H1 (cell line): ENCODE results near the gene FIBIN. TPM values are rescaled to one million over a fixed set of nuclear protein-coding genes. Genes with fewer than 3 reads are reported as not detected.

Experiments used
- CTCF ChIA-PET: fragments of 300-600 bp; sonication (Branson Sonifier 250); formaldehyde crosslinking; loops from one replicate; lab custom pipeline; 2021; ENCODE audit not compliant: partially characterized antibody; lab: Charles Lee
- POLR2A ChIA-PET: fragments of 300-600 bp; sonication (Branson Sonifier 250); formaldehyde crosslinking; loops from one replicate; lab custom pipeline; 2021; ENCODE audit warnings: inconsistent platforms; ENCODE audit not compliant: partially characterized antibody; lab: Charles Lee
- DNase-seq, 2 experiments: peaks; one replicate each; pipeline versions ENCODE4 v3.0.0 to v3.0.0-alpha.2; 2010 to 2022; ENCODE audit warnings: low spot score in 2 of 2, low read depth in 1 of 2, mixed read lengths in 1 of 2
- FAIRE-seq: peaks from 2 replicates; lab custom pipeline; 2011; peaks lifted over from hg19 to GRCh38; lab: Jason Lieb, UNC
- H2AFZ ChIP-seq: 2 replicates; pipeline ENCODE4 v1.8.1; 2012; ENCODE audit warnings: low read length, inconsistent platforms
- H2AK5ac ChIP-seq: 2 replicates; pipeline ENCODE4 v1.6.1; 2013; ENCODE audit warnings: low read depth, low read length
- H2BK120ac ChIP-seq: replicated peaks from 2 replicates; pipeline ENCODE3; 2013; ENCODE audit warnings: low read depth, low read length, inconsistent platforms
- H2BK12ac ChIP-seq: 2 replicates; pipeline ENCODE4 v1.6.1; 2013; ENCODE audit warnings: low read depth, low read length
- H2BK15ac ChIP-seq: 2 replicates; pipeline ENCODE4 v1.6.1; 2013; ENCODE audit warnings: low read length
- H2BK20ac ChIP-seq: 2 replicates; pipeline ENCODE4 v1.6.1; 2013; ENCODE audit warnings: low read length
- H2BK5ac ChIP-seq: 2 replicates; pipeline ENCODE4 v1.6.1; 2013; ENCODE audit warnings: low read depth, low read length
- H3K14ac ChIP-seq: 2 replicates; pipeline ENCODE4 v1.6.1; 2013; ENCODE audit warnings: inconsistent platforms; ENCODE audit not compliant: insufficient read length
- H3K18ac ChIP-seq: 2 replicates; pipeline ENCODE4 v1.6.1; 2013; ENCODE audit warnings: low read length; ENCODE audit errors: extremely low read depth
- H3K23ac ChIP-seq: 2 replicates; pipeline ENCODE4 v1.6.1; 2013; ENCODE audit warnings: inconsistent platforms; ENCODE audit not compliant: insufficient read length
- H3K23me2 ChIP-seq: 2 replicates; pipeline ENCODE4 v1.6.1; 2013; ENCODE audit warnings: low read depth, low read length
- H3K27ac ChIP-seq: 2 replicates; pipeline ENCODE4 v1.6.1; 2011; ENCODE audit warnings: low read depth, low read length, inconsistent platforms
- H3K27me3 ChIP-seq, 4 experiments: replicated peaks in 1 of 4; 1 replicate in 1 of 4; 2 replicates in 3 of 4; pipeline versions ENCODE4 v1.6.1 to v1.8.1; 2011 to 2013; ENCODE audit warnings: low read length in 3 of 4, mild to moderate bottlenecking in 3 of 4, inconsistent platforms in 2 of 4, mixed read lengths in 2 of 4, moderate library complexity in 1 of 4; ENCODE audit not compliant: control insufficient read depth in 3 of 4, insufficient read depth in 3 of 4; ENCODE audit errors: extremely low read depth in 1 of 4
- H3K36me3 ChIP-seq, 4 experiments: 2 replicates each; pipeline versions ENCODE4 v1.6.1 to v1.8.1; 2011 to 2013; ENCODE audit warnings: mild to moderate bottlenecking in 4 of 4, low read length in 3 of 4, moderate library complexity in 2 of 4, control low read depth in 1 of 4, inconsistent platforms in 1 of 4; ENCODE audit not compliant: insufficient read depth in 4 of 4, control insufficient read depth in 2 of 4
- H3K4ac ChIP-seq: replicated peaks from 2 replicates; pipeline ENCODE3; 2013; ENCODE audit warnings: low read length, low read depth, mixed read lengths, inconsistent platforms; ENCODE audit not compliant: insufficient read length
- H3K4me1 ChIP-seq, 4 experiments: replicated peaks in 1 of 4; 1 replicate in 1 of 4; 2 replicates in 3 of 4; pipeline versions ENCODE4 v1.6.1 to v1.8.1; 2011 to 2013; ENCODE audit warnings: low read length in 3 of 4, inconsistent platforms in 2 of 4, mixed read lengths in 1 of 4; ENCODE audit not compliant: insufficient read depth in 4 of 4, control insufficient read depth in 3 of 4
- H3K4me2 ChIP-seq, 2 experiments: 2 replicates each; pipeline versions ENCODE4 v1.6.1 to v1.8.1; 2011 to 2013; ENCODE audit warnings: low read depth in 2 of 2, low read length in 2 of 2, control low read depth in 1 of 2, inconsistent platforms in 1 of 2, mild to moderate bottlenecking in 1 of 2; ENCODE audit not compliant: insufficient read depth in 1 of 2
- H3K4me3 ChIP-seq, 4 experiments: fragments of 200-600, 300-600 bp in 1 of 4; sonication (generic), shearing (Covaris generic), sonication (Bioruptor Twin) in 1 of 4; 2 replicates each; pipeline versions ENCODE4 v1.5.1 to v1.8.1; 2011 to 2016; ENCODE audit warnings: low read length in 4 of 4, low read depth in 3 of 4, control low read depth in 2 of 4, inconsistent platforms in 2 of 4, mild to moderate bottlenecking in 2 of 4, mixed read lengths in 1 of 4, moderate library complexity in 1 of 4; ENCODE audit not compliant: insufficient read depth in 2 of 4; ENCODE audit errors: extremely low read depth in 1 of 4
- H3K56ac ChIP-seq: replicated peaks from 2 replicates; pipeline ENCODE3; 2013; ENCODE audit warnings: low read depth, mild to moderate bottlenecking, mixed read lengths, low read length, inconsistent platforms; ENCODE audit not compliant: insufficient read length
- H3K79me1 ChIP-seq: 2 replicates; pipeline ENCODE4 v1.6.1; 2013; ENCODE audit warnings: low read depth, low read length, control low read depth
- H3K79me2 ChIP-seq, 2 experiments: 2 replicates each; pipeline versions ENCODE4 v1.6.1 to v1.8.1; 2012 to 2013; ENCODE audit warnings: low read length in 2 of 2, mild to moderate bottlenecking in 2 of 2, inconsistent platforms in 1 of 2; ENCODE audit not compliant: insufficient read depth in 2 of 2, control insufficient read depth in 1 of 2
- H3K9ac ChIP-seq, 4 experiments: replicated peaks in 1 of 4; 1 replicate in 1 of 4; 2 replicates in 3 of 4; pipeline versions ENCODE4 v1.6.1 to v1.8.1; 2011 to 2013; ENCODE audit warnings: low read depth in 3 of 4, low read length in 3 of 4, control low read depth in 2 of 4, mild to moderate bottlenecking in 2 of 4, moderate library complexity in 2 of 4, inconsistent platforms in 1 of 4; ENCODE audit errors: extremely low read depth in 1 of 4
- H3K9me3 ChIP-seq, 2 experiments: 2 replicates each; pipeline versions ENCODE4 v1.6.1 to v1.8.1; 2012 to 2013; ENCODE audit warnings: mild to moderate bottlenecking in 2 of 2, moderate library complexity in 2 of 2, control low read depth in 1 of 2, inconsistent platforms in 1 of 2, low read depth in 1 of 2, low read length in 1 of 2, mixed read lengths in 1 of 2; ENCODE audit not compliant: insufficient read depth in 2 of 2
- H4K20me1 ChIP-seq, 2 experiments: replicated peaks in 1 of 2; 2 replicates each; pipeline versions ENCODE3 to v1.8.1; 2011 to 2013; ENCODE audit warnings: inconsistent platforms in 2 of 2, low read length in 2 of 2, mild to moderate bottlenecking in 1 of 2; ENCODE audit not compliant: insufficient read depth in 2 of 2, control insufficient read depth in 1 of 2
- H4K5ac ChIP-seq: 2 replicates; pipeline ENCODE4 v1.6.1; 2013; ENCODE audit warnings: low read length, low read depth, mixed read lengths, inconsistent platforms; ENCODE audit not compliant: insufficient read length
- H4K8ac ChIP-seq: 2 replicates; pipeline ENCODE4 v1.8.0; 2013; ENCODE audit warnings: mild to moderate bottlenecking, moderate library complexity, low read length, inconsistent platforms; ENCODE audit not compliant: insufficient read depth; ENCODE audit errors: extremely low read depth
- H4K91ac ChIP-seq: replicated peaks from 2 replicates; pipeline ENCODE3; 2013; ENCODE audit warnings: low read length, mixed read lengths, inconsistent platforms; ENCODE audit not compliant: insufficient read length
- E2F6 ChIP-seq: IDR thresholded peaks from 2 replicates; pipeline ENCODE4 v1.6.1; 2012; ENCODE audit warnings: inconsistent platforms
- GTF2F1 ChIP-seq: IDR thresholded peaks from 2 replicates; pipeline ENCODE4 v1.6.1; 2012; ENCODE audit warnings: low read depth, low read length, improper control_type of control experiment, borderline replicate concordance
- KDM1A ChIP-seq: fragments of 200-600, 300-600 bp; sonication (generic); IDR thresholded peaks from 2 replicates; pipeline ENCODE4 v1.7.1; 2016; ENCODE audit warnings: mild to moderate bottlenecking, low read length, borderline replicate concordance
- POLR2AphosphoS5 ChIP-seq: IDR thresholded peaks from 2 replicates; pipeline ENCODE4 v1.6.1; 2011; ENCODE audit warnings: low read depth, low read length
- POU5F1 ChIP-seq: IDR thresholded peaks from 2 replicates; pipeline ENCODE4 v1.6.1; 2011; ENCODE audit warnings: low read depth, mild to moderate bottlenecking, low read length, moderate library complexity
- RXRA ChIP-seq: IDR thresholded peaks from 2 replicates; pipeline ENCODE4 v1.6.1; 2011; ENCODE audit warnings: low read depth, mild to moderate bottlenecking, low read length, moderate library complexity; ENCODE audit not compliant: insufficient read depth
- SIN3A ChIP-seq, 2 experiments: IDR thresholded peaks in 1 of 2; conservative IDR thresholded peaks in 1 of 2; 2 replicates each; pipeline ENCODE4 v1.6.1; 2011 to 2012; ENCODE audit warnings: low read length in 2 of 2, improper control_type of control experiment in 1 of 2, low read depth in 1 of 2, mild to moderate bottlenecking in 1 of 2
- SP1 ChIP-seq: IDR thresholded peaks from 2 replicates; pipeline ENCODE4 v1.6.1; 2011; ENCODE audit warnings: low read depth, low read length
- SRF ChIP-seq: IDR thresholded peaks from 2 replicates; pipeline ENCODE4 v1.6.1; 2011; ENCODE audit warnings: mild to moderate bottlenecking, low read depth, low read length, moderate library complexity
- TAF1 ChIP-seq: IDR thresholded peaks from 2 replicates; pipeline ENCODE4 v1.6.1; 2011; ENCODE audit warnings: mild to moderate bottlenecking, low read depth, low read length
- TCF12 ChIP-seq: IDR thresholded peaks from 2 replicates; pipeline ENCODE4 v1.6.1; 2011; ENCODE audit warnings: low read depth, mild to moderate bottlenecking, low read length
- TEAD4 ChIP-seq: IDR thresholded peaks from 2 replicates; pipeline ENCODE4 v1.6.1; 2012; ENCODE audit warnings: low read depth, low read length, inconsistent platforms, mixed read lengths
- WGBS, 2 experiments: shearing (Covaris generic) in 1 of 2; methylation state at CpG; one replicate each; pipeline versions ENCODE4 v1.1.6 to v1.1.7; 2013 to 2015; ENCODE audit warnings: low lambda C conversion rate in 2 of 2, mixed read lengths in 2 of 2, inconsistent platforms in 1 of 2, low coverage in 1 of 2, missing lambda C conversion rate in 1 of 2; ENCODE audit not compliant: insufficient replicate concordance in 2 of 2, insufficient coverage in 1 of 2, insufficient read length in 1 of 2; ENCODE audit errors: extremely low coverage in 1 of 2, missing lambda C conversion rate in 1 of 2; 5-methylcytosine and 5-hydroxymethylcytosine counted together
- polyA plus RNA-seq, 7 experiments: library from polyadenylated mRNA; depleted of rRNA in 3 of 7; stranded (reverse) in 5 of 7; unstranded in 2 of 7; fragments of >200 nt in 5 of 7; fragments of 200-250 nt in 2 of 7; gene quantifications; 1 replicate in 5 of 7; 2 replicates in 1 of 7; 4 replicates in 1 of 7; pipeline versions ENCODE4 v1.2.1 to v1.2.3, GENCODE V29; 2011 to 2013; ENCODE audit warnings: missing spikeins in 2 of 7, mixed read lengths in 2 of 7
- total RNA-seq: library from RNA; stranded (reverse); fragmentation: NEBNext Ultra II Directional; extraction: Animal tissue kit (Norgen Biotek cat#: 25700); gene quantifications from 2 replicates; pipeline ENCODE4 v1.2.1, GENCODE V29; 2021
- TF ChIP-seq, protein P1 (sequence below): IDR thresholded peaks from 2 replicates; pipeline ENCODE4 v1.6.1; 2011; ENCODE audit warnings: low read length, improper control_type of control experiment

FIBIN gene
- total and polyA plus RNA-seq, 2 of the 8 experiments (the other 6 are each of a cell fraction or from before 2014, with no cell fraction given) = 0.38 to 0.45 TPM

DNA sequence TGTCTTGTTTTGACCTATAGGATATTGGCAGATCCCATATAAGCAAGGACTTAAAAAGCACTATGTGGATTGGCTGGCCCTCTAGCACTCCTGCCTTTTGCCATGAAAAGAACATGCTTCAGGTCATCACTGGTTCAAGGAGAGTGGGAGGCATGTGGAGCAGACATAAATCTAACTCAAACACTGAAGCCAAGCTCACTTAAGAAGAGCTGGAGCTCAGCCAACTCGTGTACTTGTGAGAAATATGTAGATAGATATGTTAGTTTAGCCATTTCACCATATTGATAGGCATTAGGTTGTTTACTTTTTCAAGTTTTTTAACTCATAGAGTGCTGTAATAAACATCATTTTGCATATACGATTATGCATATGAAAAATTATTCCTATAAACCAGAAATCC, 26.8 kb downstream of the FIBIN start:
- Histone ChIP-seq H3K9ac (no peak overlapping the region), H2BK120ac (no peak overlapping the region), H3K79me2 (no peaks in the 10 kb centered on the region), H3K4ac (no peak overlapping the region), H3K27ac (no peak overlapping the region), H3K36me3 (no peaks in the 10 kb centered on the region), H2BK20ac (no peak overlapping the region), H4K91ac (no peak overlapping the region), H3K9me3 (no peaks in the 10 kb centered on the region), H2BK12ac (no peak overlapping the region), H3K4me1 (no peaks in the 10 kb centered on the region), H2BK15ac (no peak overlapping the region), H2AK5ac (no peak overlapping the region), H3K79me1 (no peaks in the 10 kb centered on the region), H3K4me3 (no peak overlapping the region), H2AFZ (no peak overlapping the region), H4K20me1 (no peaks in the 10 kb centered on the region), H3K23ac (no peak overlapping the region), H3K18ac (no peak overlapping the region), H3K56ac (no peak overlapping the region), H2BK5ac (no peak overlapping the region), H4K8ac (no peak overlapping the region), H3K14ac (no peak overlapping the region), H3K4me2 (no peak overlapping the region), H3K27me3 (no peaks in the 10 kb centered on the region), H3K23me2 (no peaks in the 10 kb centered on the region), H4K5ac (no peak overlapping the region)
- CTCF ChIA-PET = no interaction called here
- POLR2A ChIA-PET = no interaction called here
- FAIRE-seq (no peak), DNase-seq (no peak)
- 83% methylated on average over 2 of the region's 2 CpGs; no CpG with 5 or more reads in 1 of the 2 experiments for WGBS, 2 experiments
- TF ChIP-seq POLR2AphosphoS5 (no peak), TCF12 (no peak), SRF (no peak), TEAD4 (no peak), SIN3A (conservative IDR thresholded peaks at IDR 0.05 in 1 of 2, IDR thresholded peaks at IDR 0.05 in 1 of 2; ENCODE audit: low read depth in 1 of 2, low read length in 2 of 2) (no peak), GTF2F1 (no peak), TAF1 (no peak), SP1 (no peak), RXRA (no peak), POU5F1 (no peak), KDM1A (no peak), E2F6 (no peak)
- TF ChIP-seq, protein P1, sequence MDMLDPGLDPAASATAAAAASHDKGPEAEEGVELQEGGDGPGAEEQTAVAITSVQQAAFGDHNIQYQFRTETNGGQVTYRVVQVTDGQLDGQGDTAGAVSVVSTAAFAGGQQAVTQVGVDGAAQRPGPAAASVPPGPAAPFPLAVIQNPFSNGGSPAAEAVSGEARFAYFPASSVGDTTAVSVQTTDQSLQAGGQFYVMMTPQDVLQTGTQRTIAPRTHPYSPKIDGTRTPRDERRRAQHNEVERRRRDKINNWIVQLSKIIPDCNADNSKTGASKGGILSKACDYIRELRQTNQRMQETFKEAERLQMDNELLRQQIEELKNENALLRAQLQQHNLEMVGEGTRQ = no peak
